ENCODE results near the gene ADPRS. TPM values are rescaled to one million over a fixed set of nuclear protein-coding genes. Genes with fewer than 3 reads are reported as not detected.

The ADPRS gene
- total RNA-seq, 2 donors from 2014 or later, result 30.4 to 33.0 TPM

GRCh38 chr1:36095760-36096405, 7.2 kb downstream of the ADPRS start:
- peaks cover 20% of the 10 kb centered on the region for H3K36me3 ChIP-seq
- no peaks in the 10 kb centered on the region for H3K27me3 ChIP-seq
- no peak overlapping the region for H3K9ac ChIP-seq (ENCODE audit: low read depth in 2 of 2, low read length in 2 of 2)
- no peak overlapping the region for H3K4me3 ChIP-seq
- H3K27ac ChIP-seq, result no peak overlapping the region
- no peak for DNase-seq
- no peaks in the 10 kb centered on the region for H3K4me1 ChIP-seq
- TF ChIP-seq, protein P1, sequence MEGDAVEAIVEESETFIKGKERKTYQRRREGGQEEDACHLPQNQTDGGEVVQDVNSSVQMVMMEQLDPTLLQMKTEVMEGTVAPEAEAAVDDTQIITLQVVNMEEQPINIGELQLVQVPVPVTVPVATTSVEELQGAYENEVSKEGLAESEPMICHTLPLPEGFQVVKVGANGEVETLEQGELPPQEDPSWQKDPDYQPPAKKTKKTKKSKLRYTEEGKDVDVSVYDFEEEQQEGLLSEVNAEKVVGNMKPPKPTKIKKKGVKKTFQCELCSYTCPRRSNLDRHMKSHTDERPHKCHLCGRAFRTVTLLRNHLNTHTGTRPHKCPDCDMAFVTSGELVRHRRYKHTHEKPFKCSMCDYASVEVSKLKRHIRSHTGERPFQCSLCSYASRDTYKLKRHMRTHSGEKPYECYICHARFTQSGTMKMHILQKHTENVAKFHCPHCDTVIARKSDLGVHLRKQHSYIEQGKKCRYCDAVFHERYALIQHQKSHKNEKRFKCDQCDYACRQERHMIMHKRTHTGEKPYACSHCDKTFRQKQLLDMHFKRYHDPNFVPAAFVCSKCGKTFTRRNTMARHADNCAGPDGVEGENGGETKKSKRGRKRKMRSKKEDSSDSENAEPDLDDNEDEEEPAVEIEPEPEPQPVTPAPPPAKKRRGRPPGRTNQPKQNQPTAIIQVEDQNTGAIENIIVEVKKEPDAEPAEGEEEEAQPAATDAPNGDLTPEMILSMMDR (IDR thresholded peaks at IDR 0.05), result no peak
- no peaks in the 10 kb centered on the region for H3K9me3 ChIP-seq
- intact Hi-C loops (cut with DNase I), result loop anchor here (5.0 to 10.0 kb wide), 3 partner anchors 36 to 329 kb away; no protein-coding TSS in a partner anchor

DNA sequence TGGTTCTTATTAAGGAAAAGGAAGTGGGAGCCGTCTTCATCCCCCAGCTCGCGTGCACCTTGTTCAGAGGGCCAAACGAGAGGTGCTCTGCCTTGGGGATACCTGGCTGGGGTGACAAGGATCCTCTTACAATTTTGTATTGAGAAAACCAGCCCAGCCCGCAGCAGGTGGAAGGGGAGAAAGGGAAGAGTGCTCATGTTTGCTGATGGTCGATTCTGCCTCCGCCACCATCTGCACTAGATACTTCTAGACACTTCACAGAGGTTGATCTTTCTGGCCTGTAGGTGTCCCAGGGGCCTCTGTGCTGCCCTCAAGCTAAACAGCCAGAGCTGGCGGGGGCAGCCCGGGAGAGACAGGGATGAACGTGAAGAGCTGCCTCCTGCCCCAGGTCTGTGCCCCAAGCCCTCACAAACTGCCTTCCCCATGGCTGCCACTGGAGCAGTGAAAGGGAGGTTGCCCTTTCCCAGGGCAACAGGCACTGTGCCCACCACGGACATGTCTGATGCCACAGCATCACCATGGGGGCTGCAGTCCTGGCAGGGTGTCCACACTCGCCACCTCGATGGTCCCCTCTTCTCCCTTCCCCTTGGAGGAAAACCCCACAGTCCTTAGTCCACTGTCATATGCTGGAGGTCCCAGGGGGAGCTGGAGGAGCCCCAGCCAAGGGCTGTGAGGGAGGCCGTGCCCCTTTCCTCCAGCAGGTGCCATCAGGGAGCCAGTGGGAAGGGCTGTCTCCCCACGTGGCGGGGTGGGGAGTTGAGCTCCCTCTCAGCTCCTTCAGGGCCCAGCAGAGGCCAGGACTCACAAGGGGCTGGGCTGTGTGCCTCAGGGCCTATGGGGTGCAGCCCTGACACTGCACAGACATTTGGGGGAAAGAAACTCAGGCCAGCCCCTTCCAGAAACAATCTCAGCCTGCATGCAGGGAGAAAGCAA, 8.1 kb downstream of the ADPRS start:
- H3K27ac ChIP-seq, result no peak overlapping the region
- no peaks in the 10 kb centered on the region for H3K27me3 ChIP-seq
- H3K9ac ChIP-seq (ENCODE audit: low read depth in 2 of 2, low read length in 2 of 2), result no peak overlapping the region
- no peaks in the 10 kb centered on the region for H3K4me1 ChIP-seq
- TF ChIP-seq, protein P1 (IDR thresholded peaks at IDR 0.05), result no peak
- peaks cover 20% of the 10 kb centered on the region for H3K36me3 ChIP-seq
- intact Hi-C loops (cut with DNase I), result loop anchor here (5.0 to 10.0 kb wide), 3 partner anchors 36 to 328 kb away; no protein-coding TSS in a partner anchor
- no peak overlapping the region for H3K4me3 ChIP-seq
- no peak for DNase-seq
- no peaks in the 10 kb centered on the region for H3K9me3 ChIP-seq

DNA sequence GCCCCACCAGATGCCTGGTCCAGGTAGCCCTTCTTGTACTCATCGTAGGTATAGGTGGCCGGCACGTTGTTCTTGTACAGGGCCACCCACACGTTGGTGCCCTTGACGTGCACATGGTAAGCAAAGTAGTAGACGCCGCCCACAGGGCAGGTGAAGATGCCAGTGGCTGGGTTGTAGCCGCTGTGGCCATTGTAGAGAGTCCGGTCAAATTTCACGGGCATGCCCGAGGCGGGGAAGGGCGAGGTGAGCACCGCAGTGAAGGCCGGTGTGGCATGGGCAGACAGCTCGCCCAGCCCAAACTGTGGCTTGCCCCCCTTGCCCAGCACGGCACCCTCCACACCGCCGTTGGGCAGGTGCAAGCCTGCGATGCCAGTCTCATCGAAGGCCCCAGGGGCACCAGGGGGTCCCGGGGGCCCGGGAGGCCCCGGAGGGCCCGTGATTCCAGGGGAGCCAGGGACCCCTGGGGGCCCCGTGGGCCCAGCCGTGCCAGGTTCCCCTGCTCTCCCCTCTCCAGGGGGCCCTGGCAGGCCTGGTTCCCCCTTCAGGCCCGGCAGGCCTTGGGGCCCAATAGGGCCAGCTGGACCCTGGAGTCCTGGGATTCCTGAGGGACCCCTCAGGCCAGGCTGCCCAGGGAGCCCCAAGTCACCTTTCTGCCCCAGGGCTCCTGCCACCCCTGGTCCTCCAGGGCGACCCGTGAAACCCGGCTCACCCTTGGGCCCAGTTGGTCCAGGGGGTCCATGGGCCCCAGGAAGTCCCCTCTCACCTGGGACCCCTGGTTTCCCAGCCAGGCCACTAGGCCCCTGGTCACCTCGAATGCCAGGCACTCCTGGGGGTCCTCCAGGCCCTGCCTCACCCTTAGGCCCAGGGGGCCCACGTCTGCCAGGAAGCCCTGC, 9.2 kb downstream of the ADPRS start:
- Histone ChIP-seq H3K9me3 (no peaks in the 10 kb centered on the region), H3K4me3 (no peak overlapping the region), H3K36me3 (peaks cover 13% of the 10 kb centered on the region), H3K27me3 (no peaks in the 10 kb centered on the region), H3K27ac (no peak overlapping the region), H3K4me1 (no peaks in the 10 kb centered on the region), H3K9ac (ENCODE audit: low read depth in 2 of 2, low read length in 2 of 2) (no peak overlapping the region)
- no peak for DNase-seq
- TF ChIP-seq, protein P1 (IDR thresholded peaks at IDR 0.05), result no peak
- intact Hi-C loops (cut with DNase I), result loop anchor here (5.0 to 10.0 kb wide), 3 partner anchors 34 to 327 kb away; no protein-coding TSS in a partner anchor

GRCh38 chr1:36098650-36099365, 10.1 kb downstream of the ADPRS start:
- Histone ChIP-seq H3K4me3 (no peak overlapping the region), H3K27ac (no peak overlapping the region), H3K36me3 (peaks cover 5% of the 10 kb centered on the region), H3K9ac (ENCODE audit: low read depth in 2 of 2, low read length in 2 of 2) (no peak overlapping the region), H3K4me1 (no peaks in the 10 kb centered on the region), H3K27me3 (no peaks in the 10 kb centered on the region), H3K9me3 (no peaks in the 10 kb centered on the region)
- no peak for DNase-seq
- intact Hi-C loops (cut with DNase I), result loop anchor here (5.0 to 10.0 kb wide), 3 partner anchors 33 to 326 kb away; no protein-coding TSS in a partner anchor
- TF ChIP-seq, protein P1 (IDR thresholded peaks at IDR 0.05), result no peak

Measured in colonic mucosa (tissue), 4 donors.